Measurements from ENCODE around the gene MS4A14.
"Not testable (repeated sequence)": the region's sequence is repeated elsewhere in the genome, so short reads cannot be mapped to it uniquely, and the experiment has no call there.

MS4A14 gene

GRCh38 chr11:60378354-60378753 is 17.9 kb upstream of the MS4A14 start, which contains the start of gene MS4A7:
Gene MS4A7 (plus strand): TSS chr11:60378532. CDS start chr11:60383142, 4,610 bp downstream.
- no peak for DNase-seq (ENCODE audit: low read depth in 2 of 3, low spot score in 1 of 3)

- DNase-seq (ENCODE audit: low read depth in 2 of 3, low spot score in 1 of 3) = no peak
Measured at GRCh38 chr11:60389279-60389910, 6.9 kb upstream of the MS4A14 start.

GRCh38 chr11:60390419-60390818 is 5.8 kb upstream of the MS4A14 start:
- DNase-seq (ENCODE audit: low read depth in 2 of 3, low spot score in 1 of 3) = no peak

GRCh38 chr11:60392361-60392760 is 3.9 kb upstream of the MS4A14 start:
- DNase-seq (ENCODE audit: low read depth in 2 of 3, low spot score in 1 of 3) = no peak

GRCh38 chr11:60393016-60393415 is 3.2 kb upstream of the MS4A14 start:
- DNase-seq (ENCODE audit: low read depth in 2 of 3, low spot score in 1 of 3) = no peak

- no peak for DNase-seq (ENCODE audit: low read depth in 2 of 3, low spot score in 1 of 3)
Measured at GRCh38 chr11:60394666-60395380, 1.4 kb upstream of the MS4A14 start.

- no peak for DNase-seq (ENCODE audit: low read depth in 2 of 3, low spot score in 1 of 3)
Measured at GRCh38 chr11:60396799-60397198, 540 bp downstream of the MS4A14 start.

GRCh38 chr11:60420015-60420414 is 23.8 kb downstream of the MS4A14 start:
- DNase-seq (ENCODE audit: low read depth in 2 of 3, low spot score in 1 of 3) = no peak

GRCh38 chr11:60422609-60423008 is 26.4 kb downstream of the MS4A14 start:
- DNase-seq (ENCODE audit: low read depth in 2 of 3, low spot score in 1 of 3) = no peak

- no peak for DNase-seq (ENCODE audit: low read depth in 2 of 3, low spot score in 1 of 3)
Measured at GRCh38 chr11:60428517-60428916, 32.3 kb downstream of the MS4A14 start.

- no peak for DNase-seq (ENCODE audit: low read depth in 2 of 3, low spot score in 1 of 3)
Measured at GRCh38 chr11:60429272-60429671, 33.0 kb downstream of the MS4A14 start, which contains the start of gene MS4A5. Gene MS4A5 (plus strand): TSS chr11:60429572. CDS start chr11:60429675, 103 bp downstream.

GRCh38 chr11:60431251-60431650 is 35.0 kb downstream of the MS4A14 start:
- DNase-seq (ENCODE audit: low read depth in 2 of 3, low spot score in 1 of 3) = no peak

GRCh38 chr11:60433401-60433800 is 37.1 kb downstream of the MS4A14 start:
- DNase-seq (ENCODE audit: low read depth in 2 of 3, low spot score in 1 of 3) = no peak

- no peak for DNase-seq (ENCODE audit: low read depth in 2 of 3, low spot score in 1 of 3)
Measured at GRCh38 chr11:60447070-60447469, 50.8 kb downstream of the MS4A14 start.

- DNase-seq (ENCODE audit: low read depth in 2 of 3, low spot score in 1 of 3) = no peak
Measured at GRCh38 chr11:60447846-60448245, 51.6 kb downstream of the MS4A14 start.

- DNase-seq (ENCODE audit: low read depth in 2 of 3, low spot score in 1 of 3) = not testable (repeated sequence)
Measured at GRCh38 chr11:60451185-60451584, 54.9 kb downstream of the MS4A14 start.

GRCh38 chr11:60454212-60454611 is 58.0 kb downstream of the MS4A14 start:
- no peak for DNase-seq (ENCODE audit: low read depth in 2 of 3, low spot score in 1 of 3)

- DNase-seq (ENCODE audit: low read depth in 2 of 3, low spot score in 1 of 3) = no peak
Measured at GRCh38 chr11:60455531-60456042, 59.3 kb downstream of the MS4A14 start, which contains the start of gene MS4A1. Gene MS4A1 (plus strand): TSS chr11:60455847. CDS start chr11:60462375, 6,528 bp downstream.

- no peak for DNase-seq (ENCODE audit: low read depth in 2 of 3, low spot score in 1 of 3)
Measured at GRCh38 chr11:60457576-60457975, 61.3 kb downstream of the MS4A14 start.

GRCh38 chr11:60459345-60459744 is 63.1 kb downstream of the MS4A14 start:
- no peak for DNase-seq (ENCODE audit: low read depth in 2 of 3, low spot score in 1 of 3)
